Gastrocnemius medialis (tissue), 4 donors: ENCODE data around the gene SLC22A12. TPM values are rescaled to one million over a fixed set of nuclear protein-coding genes. Genes with fewer than 3 reads are reported as not detected.

Experiments used
- ATAC-seq, 2 donors: fragments of 150-250 bp; one replicate each; pipeline ENCODE4 v1.9.1; 2016
- DNase-seq, 2 donors: peaks; one replicate each; pipeline ENCODE4 v3.0.0-alpha.2; 2019
- H3K27ac ChIP-seq, 4 donors: fragments of 200-600 bp; sonication (generic); 1 replicate in 1 of 4; 2 replicates in 3 of 4; pipeline ENCODE4 v1.5.1; 2016 to 2018; ENCODE audit warnings: mild to moderate bottlenecking in 2 of 4, moderate library complexity in 1 of 4
- H3K27me3 ChIP-seq, 3 donors: fragments of 200-600 bp; sonication (generic) in 2 of 3; 1 replicate in 1 of 3; 2 replicates in 2 of 3; pipeline versions ENCODE4 v1.5.1 to v1.6.0; 2016 to 2019; ENCODE audit warnings: mild to moderate bottlenecking in 1 of 3, moderate library complexity in 1 of 3
- H3K36me3 ChIP-seq, 2 donors: fragments of 200-600 bp; sonication (generic) in 1 of 2; one replicate each; pipeline ENCODE4 v1.5.1; 2017 to 2018
- H3K4me1 ChIP-seq, 2 donors: fragments of 200-600 bp; sonication (generic) in 1 of 2; one replicate each; pipeline ENCODE4 v1.5.1; 2016 to 2017; ENCODE audit warnings: mild to moderate bottlenecking in 2 of 2
- H3K4me3 ChIP-seq, 4 donors: fragments of 200-600 bp; sonication (generic) in 3 of 4; 1 replicate in 1 of 4; 2 replicates in 3 of 4; pipeline ENCODE4 v1.5.1; 2016 to 2019; ENCODE audit warnings: mild to moderate bottlenecking in 2 of 4
- H3K9me3 ChIP-seq, 3 donors: fragments of 200-600 bp; sonication (generic) in 2 of 3; 1 replicate in 1 of 3; 2 replicates in 2 of 3; pipeline ENCODE4 v1.5.1; 2016 to 2019
- POLR2A ChIP-seq, 2 donors: fragments of 450-650 bp; IDR thresholded peaks; one replicate each; pipeline ENCODE4 v1.6.1; 2017; ENCODE audit warnings: antibody characterized with exemption in 2 of 2, mild to moderate bottlenecking in 2 of 2, moderate library complexity in 2 of 2
- in situ Hi-C, 4 donors: fragments of 200-750 bp; cut with MboI; loops; one replicate each; pipeline versions ENCODE4 v1.15.0 to v1.8.0; 2017; ENCODE audit warnings: low sequenced_read_pairs in 4 of 4
- intact Hi-C: fragments of 100-400 bp; cut with DNase I; formaldehyde crosslinking; loops from one replicate; pipeline ENCODE4 v1.15.1; 2023; ENCODE audit warnings: low total_unique reads
- total RNA-seq, 4 donors: library from RNA; depleted of rRNA; stranded (reverse); fragments of >200 nt; gene quantifications; one replicate each; pipeline versions ENCODE4 v1.1.0 to v1.2.3, GENCODE V29; 2016
- TF ChIP-seq, protein P1 (sequence below), 5 experiments: fragments of 450-650 bp in 3 of 5; fragments of 200-600 bp in 2 of 5; sonication (generic) in 2 of 5; IDR thresholded peaks in 4 of 5; conservative IDR thresholded peaks in 1 of 5; 1 replicate in 4 of 5; 2 replicates in 1 of 5; pipeline ENCODE4 v1.5.1; 2016 to 2019; ENCODE audit warnings: antibody characterized with exemption in 5 of 5, mild to moderate bottlenecking in 3 of 5, moderate library complexity in 3 of 5

Gene SLC22A12
- total RNA-seq, 4 donors from 2014 or later = not detected

DNA sequence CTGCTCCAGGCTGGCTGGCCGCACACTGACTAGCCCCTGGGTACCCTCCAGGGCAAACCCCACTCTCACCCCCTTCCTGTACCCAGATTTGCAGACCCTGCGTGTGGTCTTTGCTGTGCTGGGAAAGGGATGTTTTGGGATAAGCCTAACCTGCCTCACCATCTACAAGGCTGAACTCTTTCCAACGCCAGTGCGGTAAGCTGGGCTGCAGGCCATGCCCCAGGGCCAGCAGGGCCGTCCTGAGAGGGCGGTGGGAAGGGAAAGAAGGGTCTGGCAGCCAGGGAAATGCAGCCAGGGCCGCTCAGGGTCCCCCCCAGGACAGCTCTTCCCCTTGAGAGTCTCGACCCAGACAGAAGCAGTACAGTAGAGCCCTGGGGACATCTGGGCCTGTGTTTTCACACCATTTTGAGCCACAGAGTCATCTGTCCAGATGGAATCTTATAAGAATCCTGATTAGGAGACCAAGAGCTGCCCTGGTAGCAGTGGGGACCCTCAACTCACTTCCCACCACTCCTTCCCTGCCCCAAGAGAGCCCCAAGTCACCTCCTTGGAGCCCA lies 22.4 kb upstream of the SLC22A12 start:
- Histone ChIP-seq H3K27me3 (no peaks in the 10 kb centered on the region), H3K4me3 (no peak overlapping the region), H3K36me3 (no peaks in the 10 kb centered on the region), H3K27ac (no peak overlapping the region), H3K4me1 (no peaks in the 10 kb centered on the region), H3K9me3 (no peaks in the 10 kb centered on the region)
- ATAC-seq (no peak), DNase-seq (no peak)
- intact Hi-C loops (no loop called here), in situ Hi-C loops (no loop called here)
- TF ChIP-seq POLR2A (IDR thresholded peaks at IDR 0.05) = no peak
- TF ChIP-seq, protein P1, sequence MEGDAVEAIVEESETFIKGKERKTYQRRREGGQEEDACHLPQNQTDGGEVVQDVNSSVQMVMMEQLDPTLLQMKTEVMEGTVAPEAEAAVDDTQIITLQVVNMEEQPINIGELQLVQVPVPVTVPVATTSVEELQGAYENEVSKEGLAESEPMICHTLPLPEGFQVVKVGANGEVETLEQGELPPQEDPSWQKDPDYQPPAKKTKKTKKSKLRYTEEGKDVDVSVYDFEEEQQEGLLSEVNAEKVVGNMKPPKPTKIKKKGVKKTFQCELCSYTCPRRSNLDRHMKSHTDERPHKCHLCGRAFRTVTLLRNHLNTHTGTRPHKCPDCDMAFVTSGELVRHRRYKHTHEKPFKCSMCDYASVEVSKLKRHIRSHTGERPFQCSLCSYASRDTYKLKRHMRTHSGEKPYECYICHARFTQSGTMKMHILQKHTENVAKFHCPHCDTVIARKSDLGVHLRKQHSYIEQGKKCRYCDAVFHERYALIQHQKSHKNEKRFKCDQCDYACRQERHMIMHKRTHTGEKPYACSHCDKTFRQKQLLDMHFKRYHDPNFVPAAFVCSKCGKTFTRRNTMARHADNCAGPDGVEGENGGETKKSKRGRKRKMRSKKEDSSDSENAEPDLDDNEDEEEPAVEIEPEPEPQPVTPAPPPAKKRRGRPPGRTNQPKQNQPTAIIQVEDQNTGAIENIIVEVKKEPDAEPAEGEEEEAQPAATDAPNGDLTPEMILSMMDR (IDR thresholded peaks at IDR 0.05 in 4 of 5, conservative IDR thresholded peaks at IDR 0.05 in 1 of 5) = no peak

DNA sequence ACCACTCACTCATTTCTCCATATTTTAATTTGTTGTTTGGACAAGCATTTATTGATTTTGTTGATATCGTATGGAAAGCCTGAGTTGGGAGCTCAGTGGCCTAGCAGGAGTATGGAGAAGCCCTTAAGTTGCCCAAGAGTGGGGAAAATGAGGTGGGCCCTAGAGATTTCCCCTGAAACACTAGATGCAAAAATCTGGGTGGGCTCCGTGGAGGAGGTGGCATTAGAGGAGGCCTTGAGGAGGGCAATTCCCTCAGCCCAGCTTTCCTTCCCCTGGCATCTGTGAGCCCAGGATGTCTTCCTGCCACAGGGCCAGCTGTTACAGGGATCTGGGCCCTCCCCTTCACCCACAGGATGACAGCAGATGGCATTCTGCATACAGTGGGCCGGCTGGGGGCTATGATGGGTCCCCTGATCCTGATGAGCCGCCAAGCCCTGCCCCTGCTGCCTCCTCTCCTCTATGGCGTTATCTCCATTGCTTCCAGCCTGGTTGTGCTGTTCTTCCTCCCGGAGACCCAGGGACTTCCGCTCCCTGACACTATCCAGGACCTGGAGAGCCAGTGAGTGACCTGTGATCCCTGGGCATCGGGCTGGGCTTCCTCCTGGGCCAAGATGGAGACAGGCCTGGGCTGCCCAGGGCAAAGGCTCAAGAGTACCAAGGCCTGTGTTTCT lies 21.6 kb upstream of the SLC22A12 start:
- intact Hi-C loops (no loop called here), in situ Hi-C loops (no loop called here)
- ATAC-seq = no peak

DNA sequence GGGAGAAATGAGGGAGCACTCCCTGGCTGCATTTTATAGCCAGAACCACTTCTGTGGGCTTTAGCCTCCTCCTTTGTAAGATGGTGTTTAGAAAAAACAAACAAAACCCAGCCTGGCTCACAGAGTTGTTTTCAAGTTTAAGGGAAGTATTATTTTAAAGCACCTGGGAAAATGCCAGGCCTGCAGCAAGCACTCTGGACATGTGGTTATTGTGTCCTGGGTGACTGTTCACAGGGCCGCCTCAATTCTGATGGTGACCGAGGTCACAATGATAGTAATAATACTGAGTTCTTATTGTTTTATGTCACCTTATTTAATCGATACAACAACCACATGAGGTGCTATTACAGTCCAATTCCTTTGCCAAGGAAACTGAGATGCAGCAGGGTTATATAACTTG lies 20.7 kb upstream of the SLC22A12 start:
- Histone ChIP-seq H3K9me3 (no peaks in the 10 kb centered on the region), H3K36me3 (no peaks in the 10 kb centered on the region), H3K27me3 (no peaks in the 10 kb centered on the region), H3K27ac (no peak overlapping the region), H3K4me3 (no peak overlapping the region), H3K4me1 (no peaks in the 10 kb centered on the region)
- DNase-seq (no peak), ATAC-seq (no peak)
- no peak for TF ChIP-seq POLR2A (IDR thresholded peaks at IDR 0.05)
- TF ChIP-seq, protein P1 (IDR thresholded peaks at IDR 0.05 in 4 of 5, conservative IDR thresholded peaks at IDR 0.05 in 1 of 5) = no peak
- in situ Hi-C loops = no loop called here
- intact Hi-C loops = no loop called here

More for the DNA sequence above, 21.6 kb upstream of the SLC22A12 start:
- H3K27me3 ChIP-seq = no peaks in the 10 kb centered on the region
- DNase-seq = no peak
- no peaks in the 10 kb centered on the region for H3K36me3 ChIP-seq
- no peak overlapping the region for H3K4me3 ChIP-seq
- TF ChIP-seq, protein P1 (IDR thresholded peaks at IDR 0.05 in 4 of 5, conservative IDR thresholded peaks at IDR 0.05 in 1 of 5) = no peak
- no peak for TF ChIP-seq POLR2A (IDR thresholded peaks at IDR 0.05)
- no peaks in the 10 kb centered on the region for H3K9me3 ChIP-seq
- H3K27ac ChIP-seq = no peak overlapping the region
- H3K4me1 ChIP-seq = no peaks in the 10 kb centered on the region

DNA sequence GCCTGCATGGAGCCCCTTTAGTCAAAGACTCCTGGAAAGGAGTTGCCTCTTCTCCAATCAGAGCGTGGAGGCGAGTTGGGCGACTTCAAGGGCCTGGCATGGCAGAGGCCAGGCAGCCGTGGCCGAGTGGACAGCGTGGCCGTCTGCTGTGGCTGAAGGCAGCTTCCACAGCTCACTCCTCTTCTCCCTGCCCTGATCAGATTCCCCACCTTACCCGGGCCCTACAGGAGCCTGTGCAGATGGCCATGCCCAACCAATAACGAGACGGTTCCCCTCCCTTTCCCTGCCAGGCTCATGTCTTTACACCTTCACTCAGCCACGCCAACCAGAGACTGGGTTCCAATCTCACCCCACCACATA lies 20.0 kb upstream of the SLC22A12 start:
- no peaks in the 10 kb centered on the region for H3K9me3 ChIP-seq
- no peak for ATAC-seq
- intact Hi-C loops = no loop called here
- in situ Hi-C loops = no loop called here
- no peaks in the 10 kb centered on the region for H3K4me1 ChIP-seq
- H3K27me3 ChIP-seq = no peaks in the 10 kb centered on the region
- no peaks in the 10 kb centered on the region for H3K36me3 ChIP-seq
- no peak for DNase-seq
- TF ChIP-seq, protein P1 (IDR thresholded peaks at IDR 0.05 in 4 of 5, conservative IDR thresholded peaks at IDR 0.05 in 1 of 5) = no peak
- TF ChIP-seq POLR2A (IDR thresholded peaks at IDR 0.05) = no peak
- H3K4me3 ChIP-seq = no peak overlapping the region
- H3K27ac ChIP-seq = no peak overlapping the region
